ENCODE measurements around the gene DNLZ.

DNA sequence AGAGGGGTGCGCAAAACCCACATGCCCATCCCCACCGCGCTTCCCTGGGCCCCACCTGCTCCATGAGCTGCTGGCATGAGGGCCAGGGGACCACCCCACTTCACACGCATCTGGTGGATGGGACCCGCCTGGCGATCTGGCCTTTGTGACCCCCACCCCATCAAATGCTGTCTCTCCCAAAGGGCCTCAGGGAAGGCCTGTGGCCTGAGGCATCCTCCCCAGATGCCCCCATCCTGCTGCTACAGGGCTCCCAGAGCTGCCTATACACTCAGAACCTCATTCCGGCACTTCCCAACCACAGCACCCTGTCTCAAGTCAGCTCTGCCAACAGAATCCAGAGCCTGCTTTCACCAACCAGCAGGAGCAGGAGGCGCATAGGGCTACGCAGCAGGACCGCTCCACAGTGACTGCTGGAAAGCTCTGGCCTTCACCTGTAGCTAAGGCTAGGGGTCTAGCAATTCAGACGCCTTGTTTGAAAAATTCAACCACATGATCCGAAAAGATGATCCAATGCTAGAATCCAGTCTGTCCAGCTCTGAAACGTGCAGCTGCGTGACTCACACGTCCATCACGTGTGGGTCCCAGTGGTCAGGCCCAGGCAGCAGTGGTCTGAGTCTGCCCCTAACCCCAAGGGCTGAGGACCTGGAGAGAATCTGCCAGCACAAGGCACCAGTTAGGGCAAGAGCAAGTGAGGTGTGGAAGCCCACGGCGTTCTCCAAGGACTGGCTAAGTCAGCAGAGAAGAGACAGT, 37.8 kb upstream of the DNLZ start:
- TF ChIP-seq, protein P1, sequence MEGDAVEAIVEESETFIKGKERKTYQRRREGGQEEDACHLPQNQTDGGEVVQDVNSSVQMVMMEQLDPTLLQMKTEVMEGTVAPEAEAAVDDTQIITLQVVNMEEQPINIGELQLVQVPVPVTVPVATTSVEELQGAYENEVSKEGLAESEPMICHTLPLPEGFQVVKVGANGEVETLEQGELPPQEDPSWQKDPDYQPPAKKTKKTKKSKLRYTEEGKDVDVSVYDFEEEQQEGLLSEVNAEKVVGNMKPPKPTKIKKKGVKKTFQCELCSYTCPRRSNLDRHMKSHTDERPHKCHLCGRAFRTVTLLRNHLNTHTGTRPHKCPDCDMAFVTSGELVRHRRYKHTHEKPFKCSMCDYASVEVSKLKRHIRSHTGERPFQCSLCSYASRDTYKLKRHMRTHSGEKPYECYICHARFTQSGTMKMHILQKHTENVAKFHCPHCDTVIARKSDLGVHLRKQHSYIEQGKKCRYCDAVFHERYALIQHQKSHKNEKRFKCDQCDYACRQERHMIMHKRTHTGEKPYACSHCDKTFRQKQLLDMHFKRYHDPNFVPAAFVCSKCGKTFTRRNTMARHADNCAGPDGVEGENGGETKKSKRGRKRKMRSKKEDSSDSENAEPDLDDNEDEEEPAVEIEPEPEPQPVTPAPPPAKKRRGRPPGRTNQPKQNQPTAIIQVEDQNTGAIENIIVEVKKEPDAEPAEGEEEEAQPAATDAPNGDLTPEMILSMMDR (conservative IDR thresholded peaks at IDR 0.05; ENCODE audit: low read length), result no peak
- no peak for TF ChIP-seq EZH2phosphoT487 (IDR thresholded peaks at IDR 0.05; ENCODE audit: borderline replicate concordance, low read depth, low read length)
